ENCODE measurements around the gene TSHZ2. TPM values are rescaled to one million over a fixed set of nuclear protein-coding genes. Genes with fewer than 3 reads are reported as not detected.
A peak's percentile ranks its signal among the peaks of the same experiment; 100 is the strongest.

TSHZ2 gene
- total RNA-seq, 1 experiment from 2014 or later = 2.3 TPM

- no peak for DNase-seq (ENCODE audit: unreplicated experiment)
- no peaks in the 10 kb centered on the region for H3K27me3 Mint-ChIP-seq (ENCODE audit: insufficient read depth, unreplicated experiment)
- intact Hi-C loops (cut with micrococcal nuclease) = no loop called here
- no peak overlapping the region for H3K4me3 Mint-ChIP-seq (ENCODE audit: unreplicated experiment)
- H3K36me3 Mint-ChIP-seq (ENCODE audit: insufficient read depth, unreplicated experiment) = no peaks in the 10 kb centered on the region
- CTCF ChIA-PET = interaction anchor here (0.6 to 1.5 kb wide), 4 partner anchors 8 to 103 kb away, joined by 3 to 6 read pairs (median 4); no protein-coding TSS in a partner anchor
- H3K27ac Mint-ChIP-seq (ENCODE audit: low read depth, unreplicated experiment) = no peak overlapping the region
- peaks cover 17% of the 10 kb centered on the region for H3K4me1 Mint-ChIP-seq (ENCODE audit: insufficient read depth, unreplicated experiment)
- no TSS peak for BruUV-seq (replicated peaks)
- TF ChIP-seq CTCF (IDR thresholded peaks at IDR 0.05; ENCODE audit: unreplicated experiment) = no peak
- POLR2A ChIA-PET = no interaction called here
- no peaks in the 10 kb centered on the region for H3K9me3 Mint-ChIP-seq (ENCODE audit: unreplicated experiment)
Observed at GRCh38 chr20:53161473-53161872, 189.3 kb downstream of the TSHZ2 start.

- DNase-seq (ENCODE audit: unreplicated experiment) = peak; percentile 56
- TF ChIP-seq CTCF (IDR thresholded peaks at IDR 0.05; ENCODE audit: unreplicated experiment) = no peak
- intact Hi-C loops (cut with micrococcal nuclease) = loop anchor here (2.0 kb wide), 1 partner anchor 190 kb away; the partner anchor contains the start of gene TSHZ2
- CTCF ChIA-PET = interaction anchor here (0.8 to 1.5 kb wide), 2 partner anchors 8 to 13 kb away, joined by 3 to 6 read pairs; no protein-coding TSS in a partner anchor
- H3K9me3 Mint-ChIP-seq (ENCODE audit: unreplicated experiment) = no peaks in the 10 kb centered on the region
- H3K27ac Mint-ChIP-seq (ENCODE audit: low read depth, unreplicated experiment) = peak overlapping the region; percentile 21
- no peaks in the 10 kb centered on the region for H3K27me3 Mint-ChIP-seq (ENCODE audit: insufficient read depth, unreplicated experiment)
- peak overlapping the region; percentile 5 for H3K4me3 Mint-ChIP-seq (ENCODE audit: unreplicated experiment)
- BruUV-seq (replicated peaks) = no TSS peak
- POLR2A ChIA-PET = interaction anchor here (0.6 kb wide), 1 partner anchor 184 kb away, joined by 3 read pairs; no protein-coding TSS in a partner anchor
- peaks cover 17% of the 10 kb centered on the region for H3K4me1 Mint-ChIP-seq (ENCODE audit: insufficient read depth, unreplicated experiment)
- H3K36me3 Mint-ChIP-seq (ENCODE audit: insufficient read depth, unreplicated experiment) = no peaks in the 10 kb centered on the region
Observed at GRCh38 chr20:53162251-53162835, 190.2 kb downstream of the TSHZ2 start.

DNA sequence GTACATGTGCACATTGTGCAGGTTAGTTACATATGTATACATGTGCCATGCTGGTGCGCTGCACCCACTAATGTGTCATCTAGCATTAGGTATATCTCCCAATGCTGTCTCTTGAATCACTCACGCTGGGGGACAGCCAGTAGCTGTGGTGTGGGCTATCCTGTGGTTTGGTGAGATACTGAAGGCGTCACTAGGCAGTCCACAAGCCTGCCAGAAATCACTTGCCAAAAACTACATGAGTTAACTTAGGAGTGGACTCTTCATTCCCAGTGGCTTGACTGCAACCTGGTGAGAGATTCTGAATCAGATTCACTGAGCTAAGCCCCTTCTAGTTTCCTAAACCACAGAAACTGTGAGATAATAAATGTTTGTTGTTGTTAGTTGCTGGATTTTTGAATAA lies 191.3 kb downstream of the TSHZ2 start:
- BruUV-seq (replicated peaks) = no TSS peak
- Mint-ChIP-seq H3K4me3 (ENCODE audit: unreplicated experiment) (no peak overlapping the region), H3K27me3 (ENCODE audit: insufficient read depth, unreplicated experiment) (no peaks in the 10 kb centered on the region), H3K4me1 (ENCODE audit: insufficient read depth, unreplicated experiment) (peaks cover 17% of the 10 kb centered on the region), H3K36me3 (ENCODE audit: insufficient read depth, unreplicated experiment) (no peaks in the 10 kb centered on the region), H3K27ac (ENCODE audit: low read depth, unreplicated experiment) (no peak overlapping the region), H3K9me3 (ENCODE audit: unreplicated experiment) (no peaks in the 10 kb centered on the region)
- peak; percentile 33 for DNase-seq (ENCODE audit: unreplicated experiment)
- ChIA-PET CTCF (interaction anchor here (0.6 to 0.7 kb wide), 6 partner anchors 76 to 824 kb away, joined by 3 to 8 read pairs (median 4); no protein-coding TSS in a partner anchor), POLR2A (interaction anchor here (0.7 to 1.3 kb wide), 2 partner anchors 11 to 1132 kb away, joined by 4 read pairs; no protein-coding TSS in a partner anchor)
- TF ChIP-seq CTCF (IDR thresholded peaks at IDR 0.05; ENCODE audit: unreplicated experiment) = no peak
- intact Hi-C loops (cut with micrococcal nuclease) = loop anchor here (2.0 kb wide), 1 partner anchor 191 kb away; the partner anchor contains the start of gene TSHZ2

GRCh38 chr20:53164072-53164471 lies 191.9 kb downstream of the TSHZ2 start:
- Mint-ChIP-seq H3K4me3 (ENCODE audit: unreplicated experiment) (no peak overlapping the region), H3K9me3 (ENCODE audit: unreplicated experiment) (no peaks in the 10 kb centered on the region), H3K27ac (ENCODE audit: low read depth, unreplicated experiment) (no peak overlapping the region), H3K4me1 (ENCODE audit: insufficient read depth, unreplicated experiment) (peaks cover 17% of the 10 kb centered on the region), H3K36me3 (ENCODE audit: insufficient read depth, unreplicated experiment) (no peaks in the 10 kb centered on the region), H3K27me3 (ENCODE audit: insufficient read depth, unreplicated experiment) (no peaks in the 10 kb centered on the region)
- intact Hi-C loops (cut with micrococcal nuclease) = no loop called here
- CTCF ChIA-PET = interaction anchor here (0.6 to 0.7 kb wide), 3 partner anchors 86 to 415 kb away, joined by 3 to 4 read pairs (median 3); no protein-coding TSS in a partner anchor
- BruUV-seq (replicated peaks) = no TSS peak
- TF ChIP-seq CTCF (IDR thresholded peaks at IDR 0.05; ENCODE audit: unreplicated experiment) = no peak
- POLR2A ChIA-PET = interaction anchor here (0.7 to 1.3 kb wide), 4 partner anchors 10 to 1132 kb away, joined by 3 to 4 read pairs (median 4); no protein-coding TSS in a partner anchor
- no peak for DNase-seq (ENCODE audit: unreplicated experiment)
